Fibroblast of lung (primary cell): ENCODE data around the gene ADAM33.

Experiments
- EZH2 ChIP-seq: IDR thresholded peaks from 2 replicates; pipeline ENCODE4 v1.5.1; 2012; ENCODE audit warnings: low read length, control low read depth, mild to moderate bottlenecking; ENCODE audit errors: missing control alignments
- TF ChIP-seq, protein P1 (sequence below), 2 donors: IDR thresholded peaks in 1 of 2; conservative IDR thresholded peaks in 1 of 2; 1 replicate in 1 of 2; 2 replicates in 1 of 2; pipeline ENCODE4 v1.5.1; 2011 to 2012; ENCODE audit warnings: low read length in 2 of 2, control low read depth in 1 of 2, inconsistent platforms in 1 of 2, low read depth in 1 of 2, mild to moderate bottlenecking in 1 of 2

GRCh38 chr20:3728354-3728753, 46.5 kb upstream of the ADAM33 start:
- TF ChIP-seq, protein P1, sequence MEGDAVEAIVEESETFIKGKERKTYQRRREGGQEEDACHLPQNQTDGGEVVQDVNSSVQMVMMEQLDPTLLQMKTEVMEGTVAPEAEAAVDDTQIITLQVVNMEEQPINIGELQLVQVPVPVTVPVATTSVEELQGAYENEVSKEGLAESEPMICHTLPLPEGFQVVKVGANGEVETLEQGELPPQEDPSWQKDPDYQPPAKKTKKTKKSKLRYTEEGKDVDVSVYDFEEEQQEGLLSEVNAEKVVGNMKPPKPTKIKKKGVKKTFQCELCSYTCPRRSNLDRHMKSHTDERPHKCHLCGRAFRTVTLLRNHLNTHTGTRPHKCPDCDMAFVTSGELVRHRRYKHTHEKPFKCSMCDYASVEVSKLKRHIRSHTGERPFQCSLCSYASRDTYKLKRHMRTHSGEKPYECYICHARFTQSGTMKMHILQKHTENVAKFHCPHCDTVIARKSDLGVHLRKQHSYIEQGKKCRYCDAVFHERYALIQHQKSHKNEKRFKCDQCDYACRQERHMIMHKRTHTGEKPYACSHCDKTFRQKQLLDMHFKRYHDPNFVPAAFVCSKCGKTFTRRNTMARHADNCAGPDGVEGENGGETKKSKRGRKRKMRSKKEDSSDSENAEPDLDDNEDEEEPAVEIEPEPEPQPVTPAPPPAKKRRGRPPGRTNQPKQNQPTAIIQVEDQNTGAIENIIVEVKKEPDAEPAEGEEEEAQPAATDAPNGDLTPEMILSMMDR (conservative IDR thresholded peaks at IDR 0.05 in 1 of 2, IDR thresholded peaks at IDR 0.05 in 1 of 2; ENCODE audit: low read depth in 1 of 2, low read length in 2 of 2), result no peak
- TF ChIP-seq EZH2, result no peak
